ENCODE results near the gene RANBP3.

Gene RANBP3

DNA sequence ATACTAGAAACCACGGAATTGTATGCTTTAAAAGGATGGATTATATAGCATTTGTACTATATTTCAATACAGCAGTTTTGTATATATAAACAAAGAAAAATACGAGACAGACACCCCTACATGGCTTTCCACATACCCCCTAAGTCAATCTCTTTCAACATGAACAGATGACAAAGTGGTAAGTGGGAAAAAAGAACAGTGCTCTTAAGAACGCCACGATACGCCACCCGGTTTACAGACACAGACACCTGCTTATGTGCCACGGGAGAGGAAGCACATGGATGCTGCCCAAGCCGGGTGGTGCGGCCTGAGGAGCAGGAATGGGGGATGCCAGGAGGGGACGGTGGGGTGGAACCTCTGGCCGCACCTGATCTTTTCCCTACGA, 55.8 kb downstream of the RANBP3 start:
- Histone ChIP-seq H3K4me1 (ENCODE audit: control insufficient read depth, insufficient read depth, low read length) (peaks cover 22% of the 10 kb centered on the region), H3K9me3 (ENCODE audit: control insufficient read depth in 2 of 2, low read length in 2 of 2) (no peaks in the 10 kb centered on the region), H3K27me3 (ENCODE audit: control insufficient read depth in 1 of 2, insufficient read depth in 2 of 2, low read length in 2 of 2) (no peaks in the 10 kb centered on the region), H3K36me3 (ENCODE audit: control insufficient read depth in 2 of 2, insufficient read depth in 2 of 2, low read length in 2 of 2) (peaks cover 60 to 70% of the 10 kb centered on the region in 2 donors), H3K4me3 (ENCODE audit: low read length in 2 of 2) (no peak overlapping the region), H3K9ac (ENCODE audit: low read length in 2 of 2) (no peak overlapping the region), H3K27ac (ENCODE audit: low read length) (no peak overlapping the region)

DNA sequence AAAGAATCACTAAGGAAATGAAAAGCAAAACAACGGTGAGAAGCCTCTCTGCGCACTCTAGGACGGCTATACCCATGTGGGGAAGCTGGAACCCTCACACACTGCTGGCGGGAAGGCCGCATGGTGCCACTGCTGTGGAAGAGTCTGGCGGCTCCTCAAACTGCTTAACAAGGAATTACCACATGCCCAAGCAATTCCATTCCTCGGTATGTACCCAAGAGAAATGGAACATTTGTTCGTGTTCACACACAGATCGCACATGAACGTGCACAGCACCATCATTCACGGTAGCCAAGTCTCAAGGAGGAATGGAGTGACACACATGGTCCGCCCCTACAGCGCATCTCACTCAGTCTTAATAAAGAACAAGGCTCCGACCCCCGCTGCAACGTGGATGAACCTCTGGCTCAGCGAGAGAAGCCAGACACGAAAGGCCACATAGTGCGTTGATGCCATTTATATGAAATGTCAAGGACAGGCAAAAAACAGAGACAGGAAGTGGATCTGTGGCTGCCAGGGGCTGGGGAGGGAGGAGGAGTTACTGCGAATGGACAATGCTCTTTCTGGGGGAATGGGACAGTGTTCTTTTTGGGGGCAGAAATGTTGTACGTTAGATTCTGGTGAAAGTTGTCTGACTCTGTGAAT, 56.3 kb downstream of the RANBP3 start:
- H3K9ac ChIP-seq (ENCODE audit: low read length in 2 of 2): no peak overlapping the region
- no peak overlapping the region for H3K4me3 ChIP-seq (ENCODE audit: low read length in 2 of 2)
- H3K27ac ChIP-seq (ENCODE audit: low read length): no peak overlapping the region
- H3K4me1 ChIP-seq (ENCODE audit: control insufficient read depth, insufficient read depth, low read length): peaks cover 17% of the 10 kb centered on the region
- H3K27me3 ChIP-seq (ENCODE audit: control insufficient read depth in 1 of 2, insufficient read depth in 2 of 2, low read length in 2 of 2): no peaks in the 10 kb centered on the region
- no peaks in the 10 kb centered on the region for H3K9me3 ChIP-seq (ENCODE audit: control insufficient read depth in 2 of 2, low read length in 2 of 2)
- H3K36me3 ChIP-seq (ENCODE audit: control insufficient read depth in 2 of 2, insufficient read depth in 2 of 2, low read length in 2 of 2): peaks cover 64 to 74% of the 10 kb centered on the region in 2 donors

- Histone ChIP-seq H3K27ac (ENCODE audit: low read length) (no peak overlapping the region), H3K27me3 (ENCODE audit: control insufficient read depth in 1 of 2, insufficient read depth in 2 of 2, low read length in 2 of 2) (no peaks in the 10 kb centered on the region), H3K4me3 (ENCODE audit: low read length in 2 of 2) (no peak overlapping the region), H3K4me1 (ENCODE audit: control insufficient read depth, insufficient read depth, low read length) (peaks cover 17% of the 10 kb centered on the region), H3K36me3 (ENCODE audit: control insufficient read depth in 2 of 2, insufficient read depth in 2 of 2, low read length in 2 of 2) (peaks cover 49 to 56% of the 10 kb centered on the region in 2 donors), H3K9me3 (ENCODE audit: control insufficient read depth in 2 of 2, low read length in 2 of 2) (no peaks in the 10 kb centered on the region), H3K9ac (ENCODE audit: low read length in 2 of 2) (no peak overlapping the region)
These were observed 59.4 kb downstream of the RANBP3 start for GRCh38 chr19:5918463-5919079.

DNA sequence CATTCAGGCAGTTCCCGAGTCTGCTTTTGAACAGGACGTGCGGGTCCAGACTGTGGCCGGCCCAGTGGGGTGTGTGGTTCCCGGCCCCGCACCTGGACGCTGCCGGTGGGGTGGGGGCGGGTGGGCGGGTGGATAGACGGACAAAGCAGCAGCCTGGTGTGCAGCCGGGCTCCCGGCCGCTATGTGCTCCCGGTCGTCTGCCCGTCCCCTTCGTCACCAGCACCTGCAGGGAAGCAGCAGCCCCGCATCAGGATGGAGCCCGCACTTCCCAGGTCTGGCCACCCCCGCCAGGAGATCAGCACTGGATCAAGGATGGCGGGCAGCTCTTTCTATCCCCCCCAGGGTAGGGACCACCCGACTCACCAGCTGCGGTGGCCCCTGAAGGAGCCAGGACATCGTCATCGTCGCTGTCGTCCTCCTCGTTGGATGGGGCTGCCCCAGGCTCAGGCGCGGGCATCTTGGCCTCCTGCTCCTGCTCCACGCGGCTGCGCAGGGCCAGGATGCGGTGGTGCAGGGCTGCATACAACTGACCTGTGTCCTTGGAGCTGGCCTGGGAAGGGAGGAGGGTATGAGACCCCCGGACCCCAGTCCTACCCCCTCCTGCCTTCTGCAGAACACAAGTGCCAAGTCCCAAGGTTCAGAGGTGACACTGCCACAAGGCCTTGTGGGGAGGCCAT, 60.4 kb downstream of the RANBP3 start:
- Histone ChIP-seq H3K36me3 (ENCODE audit: control insufficient read depth in 2 of 2, insufficient read depth in 2 of 2, low read length in 2 of 2) (peaks cover 45 to 50% of the 10 kb centered on the region in 2 donors), H3K9ac (ENCODE audit: low read length in 2 of 2) (no peak overlapping the region), H3K27ac (ENCODE audit: low read length) (no peak overlapping the region), H3K4me3 (ENCODE audit: low read length in 2 of 2) (no peak overlapping the region), H3K9me3 (ENCODE audit: control insufficient read depth in 2 of 2, low read length in 2 of 2) (no peaks in the 10 kb centered on the region), H3K4me1 (ENCODE audit: control insufficient read depth, insufficient read depth, low read length) (peaks cover 17% of the 10 kb centered on the region), H3K27me3 (ENCODE audit: control insufficient read depth in 1 of 2, insufficient read depth in 2 of 2, low read length in 2 of 2) (no peaks in the 10 kb centered on the region)

DNA sequence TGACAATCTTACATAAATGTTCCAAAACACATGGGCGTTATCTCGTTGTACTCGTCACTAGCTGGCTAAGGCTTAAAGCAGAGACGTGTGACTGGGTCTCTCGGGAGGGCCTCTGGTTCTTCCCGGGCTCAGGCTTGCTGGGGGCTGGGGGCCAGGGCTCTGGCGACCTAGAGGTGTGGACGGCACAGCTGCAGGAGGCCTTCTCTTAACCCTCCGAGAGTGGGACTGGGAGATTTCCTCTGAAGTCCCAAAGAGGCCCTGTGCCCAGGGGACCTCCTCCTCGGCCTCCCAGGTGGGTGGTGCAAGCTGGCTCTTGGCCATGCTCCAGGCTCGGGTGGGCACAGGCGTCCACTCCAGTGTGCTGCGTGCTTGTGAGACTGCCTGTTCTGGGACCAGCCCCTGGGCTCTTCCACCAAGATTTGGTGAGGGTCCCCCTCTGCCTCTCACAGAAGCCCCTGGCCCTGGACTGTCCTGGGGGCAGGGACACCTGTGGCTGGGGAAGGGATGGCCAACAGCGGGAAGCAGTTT, 61.7 kb downstream of the RANBP3 start:
- Histone ChIP-seq H3K27me3 (ENCODE audit: control insufficient read depth in 1 of 2, insufficient read depth in 2 of 2, low read length in 2 of 2) (no peaks in the 10 kb centered on the region), H3K27ac (ENCODE audit: low read length) (no peak overlapping the region), H3K4me1 (ENCODE audit: control insufficient read depth, insufficient read depth, low read length) (peaks cover 17% of the 10 kb centered on the region), H3K4me3 (ENCODE audit: low read length in 2 of 2) (no peak overlapping the region), H3K36me3 (ENCODE audit: control insufficient read depth in 2 of 2, insufficient read depth in 2 of 2, low read length in 2 of 2) (peaks cover 34 to 38% of the 10 kb centered on the region in 2 donors), H3K9ac (ENCODE audit: low read length in 2 of 2) (no peak overlapping the region), H3K9me3 (ENCODE audit: control insufficient read depth in 2 of 2, low read length in 2 of 2) (no peaks in the 10 kb centered on the region)

DNA sequence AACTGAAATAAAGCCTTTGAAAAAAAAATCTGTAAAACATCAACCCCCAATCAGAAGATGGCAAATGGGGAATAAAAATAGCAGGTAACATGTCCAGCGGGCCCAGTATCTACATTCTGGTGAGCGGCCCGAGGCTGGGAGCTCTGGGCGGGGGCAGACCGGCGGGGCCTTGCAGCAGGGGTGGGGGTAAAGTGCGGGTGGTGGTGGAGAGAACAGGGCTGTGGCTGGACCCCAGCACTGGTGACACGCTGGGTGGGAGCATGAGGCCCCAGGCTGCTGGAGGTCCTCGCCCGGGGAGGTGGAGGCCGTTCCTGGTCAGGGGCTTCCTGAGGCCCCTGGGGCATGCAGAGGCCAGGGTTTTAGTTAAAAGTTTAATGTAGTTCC, 62.2 kb downstream of the RANBP3 start:
- H3K9ac ChIP-seq (ENCODE audit: low read length in 2 of 2): no peak overlapping the region
- peaks cover 17% of the 10 kb centered on the region for H3K4me1 ChIP-seq (ENCODE audit: control insufficient read depth, insufficient read depth, low read length)
- no peaks in the 10 kb centered on the region for H3K27me3 ChIP-seq (ENCODE audit: control insufficient read depth in 1 of 2, insufficient read depth in 2 of 2, low read length in 2 of 2)
- H3K4me3 ChIP-seq (ENCODE audit: low read length in 2 of 2): no peak overlapping the region
- H3K9me3 ChIP-seq (ENCODE audit: control insufficient read depth in 2 of 2, low read length in 2 of 2): no peaks in the 10 kb centered on the region
- H3K36me3 ChIP-seq (ENCODE audit: control insufficient read depth in 2 of 2, insufficient read depth in 2 of 2, low read length in 2 of 2): peaks cover 34 to 35% of the 10 kb centered on the region in 2 donors
- no peak overlapping the region for H3K27ac ChIP-seq (ENCODE audit: low read length)

GRCh38 chr19:5914946-5915781, 62.8 kb downstream of the RANBP3 start:
- H3K4me1 ChIP-seq (ENCODE audit: control insufficient read depth, insufficient read depth, low read length): peaks cover 17% of the 10 kb centered on the region
- H3K9ac ChIP-seq (ENCODE audit: low read length in 2 of 2): no peak overlapping the region
- H3K4me3 ChIP-seq (ENCODE audit: low read length in 2 of 2): no peak overlapping the region
- no peaks in the 10 kb centered on the region for H3K9me3 ChIP-seq (ENCODE audit: control insufficient read depth in 2 of 2, low read length in 2 of 2)
- no peak overlapping the region for H3K27ac ChIP-seq (ENCODE audit: low read length)
- H3K36me3 ChIP-seq (ENCODE audit: control insufficient read depth in 2 of 2, insufficient read depth in 2 of 2, low read length in 2 of 2): peaks cover 32 to 34% of the 10 kb centered on the region in 2 donors
- H3K27me3 ChIP-seq (ENCODE audit: control insufficient read depth in 1 of 2, insufficient read depth in 2 of 2, low read length in 2 of 2): no peaks in the 10 kb centered on the region

DNA sequence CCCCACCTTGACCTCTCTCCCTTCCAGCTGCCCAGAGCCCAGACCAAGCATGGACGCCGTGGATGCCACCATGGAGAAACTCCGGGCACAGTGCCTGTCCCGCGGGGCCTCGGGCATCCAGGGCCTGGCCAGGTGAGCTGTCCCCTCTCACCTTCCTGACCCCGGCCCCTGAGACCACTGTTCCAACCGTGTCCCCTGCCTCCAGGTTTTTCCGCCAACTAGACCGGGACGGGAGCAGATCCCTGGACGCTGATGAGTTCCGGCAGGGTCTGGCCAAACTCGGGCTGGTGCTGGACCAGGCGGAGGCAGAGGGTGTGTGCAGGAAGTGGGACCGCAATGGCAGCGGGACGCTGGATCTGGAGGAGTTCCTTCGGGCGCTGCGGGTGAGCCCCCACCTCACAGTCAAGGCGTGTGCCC, 63.6 kb downstream of the RANBP3 start:
- Histone ChIP-seq H3K27ac (ENCODE audit: low read length) (no peak overlapping the region), H3K4me3 (ENCODE audit: low read length in 2 of 2) (no peak overlapping the region), H3K27me3 (ENCODE audit: control insufficient read depth in 1 of 2, insufficient read depth in 2 of 2, low read length in 2 of 2) (no peaks in the 10 kb centered on the region), H3K36me3 (ENCODE audit: control insufficient read depth in 2 of 2, insufficient read depth in 2 of 2, low read length in 2 of 2) (peaks cover 25 to 36% of the 10 kb centered on the region in 2 donors), H3K9ac (ENCODE audit: low read length in 2 of 2) (peak overlapping the region in 1 of 2 donors; percentile 21), H3K9me3 (ENCODE audit: control insufficient read depth in 2 of 2, low read length in 2 of 2) (no peaks in the 10 kb centered on the region), H3K4me1 (ENCODE audit: control insufficient read depth, insufficient read depth, low read length) (peaks cover 17% of the 10 kb centered on the region)

GRCh38 chr19:5913739-5914357, 64.1 kb downstream of the RANBP3 start, which contains the start of gene CAPS:
Gene CAPS, plus strand, starts transcription at chr19:5914254. Its CDS starts 153 bp downstream, at chr19:5914407.
- peaks cover 17% of the 10 kb centered on the region for H3K4me1 ChIP-seq (ENCODE audit: control insufficient read depth, insufficient read depth, low read length)
- no peak within 1 kb of the TSS for H3K4me3 ChIP-seq (ENCODE audit: low read length in 2 of 2)
- peaks cover 23 to 34% of the 10 kb centered on the region in 2 donors for H3K36me3 ChIP-seq (ENCODE audit: control insufficient read depth in 2 of 2, insufficient read depth in 2 of 2, low read length in 2 of 2)
- H3K9ac ChIP-seq (ENCODE audit: low read length in 2 of 2): peak within 1 kb of the TSS in 1 of 2 donors; percentile 21
- no peaks in the 10 kb centered on the region for H3K27me3 ChIP-seq (ENCODE audit: control insufficient read depth in 1 of 2, insufficient read depth in 2 of 2, low read length in 2 of 2)
- no peak within 1 kb of the TSS for H3K27ac ChIP-seq (ENCODE audit: low read length)
- no peaks in the 10 kb centered on the region for H3K9me3 ChIP-seq (ENCODE audit: control insufficient read depth in 2 of 2, low read length in 2 of 2)

GRCh38 chr19:5911366-5911765, 66.6 kb downstream of the RANBP3 start:
- Histone ChIP-seq H3K9me3 (ENCODE audit: control insufficient read depth in 2 of 2, low read length in 2 of 2) (no peaks in the 10 kb centered on the region), H3K36me3 (ENCODE audit: control insufficient read depth in 2 of 2, insufficient read depth in 2 of 2, low read length in 2 of 2) (peaks cover 6 to 13% of the 10 kb centered on the region in 2 donors), H3K9ac (ENCODE audit: low read length in 2 of 2) (no peak overlapping the region), H3K4me1 (ENCODE audit: control insufficient read depth, insufficient read depth, low read length) (peaks cover 19% of the 10 kb centered on the region), H3K27ac (ENCODE audit: low read length) (no peak overlapping the region), H3K4me3 (ENCODE audit: low read length in 2 of 2) (no peak overlapping the region), H3K27me3 (ENCODE audit: control insufficient read depth in 1 of 2, insufficient read depth in 2 of 2, low read length in 2 of 2) (no peaks in the 10 kb centered on the region)

Measured in stomach smooth muscle (tissue), 2 donors.